Measurements from ENCODE around the gene EGFL7. TPM values are rescaled to one million over a fixed set of nuclear protein-coding genes. Genes with fewer than 3 reads are reported as not detected.
"Not testable (repeated sequence)": the region's sequence is repeated elsewhere in the genome, so short reads cannot be mapped to it uniquely, and the experiment has no call there.

Gene EGFL7
- total and polyA plus RNA-seq, 9 donors = 0.18 to 113 (median 43.4) TPM

GRCh38 chr9:136710543-136710942, 47.8 kb downstream of the EGFL7 start:
- no peak for TF ChIP-seq CTCF (IDR thresholded peaks at IDR 0.05)
- no peak for TF ChIP-seq POLR2A (IDR thresholded peaks at IDR 0.05)
- TF ChIP-seq EP300 (IDR thresholded peaks at IDR 0.05) = no peak
- Histone ChIP-seq H3K27me3 (no peaks in the 10 kb centered on the region), H3K9me3 (no peaks in the 10 kb centered on the region), H3K27ac (no peak overlapping the region), H3K36me3 (no peaks in the 10 kb centered on the region), H3K4me1 (ENCODE audit: insufficient read depth) (peaks cover 6% of the 10 kb centered on the region), H3K4me3 (no peak overlapping the region)
- no peak for DNase-seq
- intact Hi-C loops (cut with DNase I) = no loop called here
- WGBS, 3 donors = 80 to 84% (median 82%) methylated on average over 7 of the region's 7 CpGs

GRCh38 chr9:136711219-136711648, 48.5 kb downstream of the EGFL7 start:
- H3K36me3 ChIP-seq; H3K27ac ChIP-seq; H3K27me3 ChIP-seq; intact Hi-C loops (cut with DNase I); DNase-seq; H3K4me3 ChIP-seq; H3K9me3 ChIP-seq; H3K4me1 ChIP-seq (ENCODE audit: insufficient read depth): not testable (repeated sequence)
- WGBS, 3 donors = 35 to 41% (median 41%) methylated on average over 4 of the region's 4 CpGs

- no peak for TF ChIP-seq POLR2A (IDR thresholded peaks at IDR 0.05)
- TF ChIP-seq EP300 (IDR thresholded peaks at IDR 0.05) = no peak
- no peak for TF ChIP-seq CTCF (IDR thresholded peaks at IDR 0.05)
- Histone ChIP-seq H3K4me1 (ENCODE audit: insufficient read depth) (peaks cover 6% of the 10 kb centered on the region), H3K36me3 (no peaks in the 10 kb centered on the region), H3K27ac (peak within 1 kb of the TSS; percentile 20 to 21), H3K4me3 (peak within 1 kb of the TSS; percentile 51), H3K9me3 (no peaks in the 10 kb centered on the region), H3K27me3 (no peaks in the 10 kb centered on the region)
- intact Hi-C loops (cut with DNase I) = no loop called here
- peak in 2 of 5 donors; percentile 55 to 67 for DNase-seq
- 1 to 2% (median 1%) methylated on average over 59 to 118 of the region's 119 CpGs for WGBS, 3 donors
Observed at GRCh38 chr9:136711751-136712689, 49.3 kb downstream of the EGFL7 start, which contains the start of gene DIPK1B. DIPK1B (plus strand) TSS chr9:136712572; CDS start chr9:136712666, 94 bp downstream.

- no peaks in the 10 kb centered on the region for H3K9me3 ChIP-seq
- peaks cover 6% of the 10 kb centered on the region for H3K4me1 ChIP-seq (ENCODE audit: insufficient read depth)
- intact Hi-C loops (cut with DNase I) = no loop called here
- 3 to 6% (median 4%) methylated on average over 48 to 56 of the region's 56 CpGs for WGBS, 3 donors
- H3K27me3 ChIP-seq = no peaks in the 10 kb centered on the region
- peak overlapping the region; percentile 51 for H3K4me3 ChIP-seq
- no peak overlapping the region for H3K27ac ChIP-seq
- TF ChIP-seq POLR2A (IDR thresholded peaks at IDR 0.05) (no peak), CTCF (IDR thresholded peaks at IDR 0.05) (no peak), EP300 (IDR thresholded peaks at IDR 0.05) (no peak)
- no peaks in the 10 kb centered on the region for H3K36me3 ChIP-seq
- DNase-seq = peak in 1 of 5 donors; percentile 51
Observed at GRCh38 chr9:136712690-136713544, 50.2 kb downstream of the EGFL7 start.

Measured in ovary (tissue), 9 donors.